ENCODE results near the gene BCAS3. TPM values are rescaled to one million over a fixed set of nuclear protein-coding genes. Genes with fewer than 3 reads are reported as not detected.

The BCAS3 gene
- total RNA-seq, 1 donor from 2014 or later, result 30.5 TPM

DNA sequence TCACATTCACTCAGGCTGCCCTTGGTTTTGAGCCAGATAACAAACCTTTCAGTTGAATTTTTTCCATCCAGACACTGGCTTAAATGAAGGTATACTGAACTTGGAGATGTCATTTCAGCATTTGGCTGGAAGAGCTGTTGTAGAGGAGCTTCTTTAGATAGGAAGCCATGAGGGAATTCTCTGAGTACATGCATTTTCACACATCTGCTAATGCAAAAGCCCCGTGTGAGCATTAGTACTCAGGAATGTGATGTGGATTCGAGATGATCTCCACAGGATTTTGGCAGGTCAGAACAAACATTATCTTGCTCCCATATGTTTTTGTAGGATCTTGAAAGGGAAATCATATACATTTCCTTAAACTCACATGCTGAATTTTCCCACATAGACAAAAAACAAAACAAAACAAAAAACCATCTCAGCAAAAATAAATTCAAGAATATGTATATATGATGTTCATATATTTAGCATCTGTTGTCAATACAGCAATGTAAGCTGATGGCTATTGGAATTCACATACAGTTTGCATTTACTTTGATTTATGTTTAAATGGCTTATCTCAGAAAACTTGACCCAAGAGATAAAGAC lies 444.8 kb downstream of the BCAS3 start:
- TF ChIP-seq, protein P1, sequence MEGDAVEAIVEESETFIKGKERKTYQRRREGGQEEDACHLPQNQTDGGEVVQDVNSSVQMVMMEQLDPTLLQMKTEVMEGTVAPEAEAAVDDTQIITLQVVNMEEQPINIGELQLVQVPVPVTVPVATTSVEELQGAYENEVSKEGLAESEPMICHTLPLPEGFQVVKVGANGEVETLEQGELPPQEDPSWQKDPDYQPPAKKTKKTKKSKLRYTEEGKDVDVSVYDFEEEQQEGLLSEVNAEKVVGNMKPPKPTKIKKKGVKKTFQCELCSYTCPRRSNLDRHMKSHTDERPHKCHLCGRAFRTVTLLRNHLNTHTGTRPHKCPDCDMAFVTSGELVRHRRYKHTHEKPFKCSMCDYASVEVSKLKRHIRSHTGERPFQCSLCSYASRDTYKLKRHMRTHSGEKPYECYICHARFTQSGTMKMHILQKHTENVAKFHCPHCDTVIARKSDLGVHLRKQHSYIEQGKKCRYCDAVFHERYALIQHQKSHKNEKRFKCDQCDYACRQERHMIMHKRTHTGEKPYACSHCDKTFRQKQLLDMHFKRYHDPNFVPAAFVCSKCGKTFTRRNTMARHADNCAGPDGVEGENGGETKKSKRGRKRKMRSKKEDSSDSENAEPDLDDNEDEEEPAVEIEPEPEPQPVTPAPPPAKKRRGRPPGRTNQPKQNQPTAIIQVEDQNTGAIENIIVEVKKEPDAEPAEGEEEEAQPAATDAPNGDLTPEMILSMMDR (conservative IDR thresholded peaks at IDR 0.05), result no peak
- no peak for DNase-seq (ENCODE audit: low read depth, low spot score)
- Mint-ChIP-seq H3K4me1 (no peaks in the 10 kb centered on the region), H3K4me3 (no peak overlapping the region), H3K27me3 (ENCODE audit: low read depth) (no peaks in the 10 kb centered on the region), H3K9me3 (no peaks in the 10 kb centered on the region), H3K36me3 (ENCODE audit: low read depth) (peaks cover 8% of the 10 kb centered on the region), H3K27ac (ENCODE audit: unreplicated experiment) (no peak overlapping the region)

- TF ChIP-seq, protein P1 (conservative IDR thresholded peaks at IDR 0.05), result no peak
- no peak overlapping the region for H3K4me3 Mint-ChIP-seq
- peaks cover 8% of the 10 kb centered on the region for H3K4me1 Mint-ChIP-seq
- no peaks in the 10 kb centered on the region for H3K9me3 Mint-ChIP-seq
- no peaks in the 10 kb centered on the region for H3K27me3 Mint-ChIP-seq (ENCODE audit: low read depth)
- no peak overlapping the region for H3K27ac Mint-ChIP-seq (ENCODE audit: unreplicated experiment)
- no peak for DNase-seq (ENCODE audit: low read depth, low spot score)
- no peaks in the 10 kb centered on the region for H3K36me3 Mint-ChIP-seq (ENCODE audit: low read depth)
Observed at GRCh38 chr17:61124562-61124961, 446.9 kb downstream of the BCAS3 start.

- H3K36me3 Mint-ChIP-seq (ENCODE audit: low read depth), result no peaks in the 10 kb centered on the region
- no peak for DNase-seq (ENCODE audit: low read depth, low spot score)
- TF ChIP-seq, protein P1 (conservative IDR thresholded peaks at IDR 0.05), result no peak
- H3K9me3 Mint-ChIP-seq, result no peaks in the 10 kb centered on the region
- no peak overlapping the region for H3K27ac Mint-ChIP-seq (ENCODE audit: unreplicated experiment)
- no peaks in the 10 kb centered on the region for H3K27me3 Mint-ChIP-seq (ENCODE audit: low read depth)
- no peak overlapping the region for H3K4me3 Mint-ChIP-seq
- peaks cover 11% of the 10 kb centered on the region for H3K4me1 Mint-ChIP-seq
Observed at GRCh38 chr17:61126473-61127249, 449.0 kb downstream of the BCAS3 start.

DNA sequence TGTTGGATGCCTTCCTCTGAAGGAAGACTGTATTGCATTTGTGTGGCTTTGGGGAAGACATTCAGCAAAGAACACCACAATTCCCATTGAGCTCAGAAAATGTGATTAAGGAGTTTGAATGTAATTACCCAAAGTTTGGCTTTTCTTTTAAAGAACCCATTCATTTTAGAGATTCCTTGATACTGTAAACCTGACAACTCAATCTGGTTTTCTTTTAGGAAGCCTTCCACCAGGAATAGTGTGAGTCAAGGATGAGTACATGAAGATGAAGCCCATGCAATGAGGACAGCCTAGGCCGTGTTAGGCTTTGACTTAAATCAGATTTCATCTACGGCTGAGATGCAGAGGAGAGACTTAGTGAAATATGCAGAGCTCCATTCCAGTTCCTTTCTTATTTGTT lies 450.3 kb downstream of the BCAS3 start:
- H3K4me1 Mint-ChIP-seq, result peaks cover 11% of the 10 kb centered on the region
- H3K9me3 Mint-ChIP-seq, result no peaks in the 10 kb centered on the region
- H3K27me3 Mint-ChIP-seq (ENCODE audit: low read depth), result no peaks in the 10 kb centered on the region
- H3K27ac Mint-ChIP-seq (ENCODE audit: unreplicated experiment), result no peak overlapping the region
- H3K36me3 Mint-ChIP-seq (ENCODE audit: low read depth), result no peaks in the 10 kb centered on the region
- TF ChIP-seq, protein P1 (conservative IDR thresholded peaks at IDR 0.05), result no peak
- no peak overlapping the region for H3K4me3 Mint-ChIP-seq
- DNase-seq (ENCODE audit: low read depth, low spot score), result no peak

- Mint-ChIP-seq H3K27ac (ENCODE audit: unreplicated experiment) (peak overlapping the region; percentile 28), H3K36me3 (ENCODE audit: low read depth) (no peaks in the 10 kb centered on the region)
Observed at GRCh38 chr17:61128661-61129115, 451.0 kb downstream of the BCAS3 start.

More at GRCh38 chr17:61128661-61129115, 451.0 kb downstream of the BCAS3 start:
- Mint-ChIP-seq H3K27me3 (ENCODE audit: low read depth) (no peaks in the 10 kb centered on the region), H3K4me1 (peaks cover 11% of the 10 kb centered on the region), H3K9me3 (no peaks in the 10 kb centered on the region), H3K4me3 (no peak overlapping the region)
- TF ChIP-seq, protein P1 (conservative IDR thresholded peaks at IDR 0.05), result no peak
- DNase-seq (ENCODE audit: low read depth, low spot score), result no peak
